Karpas-422 (cell line): ENCODE results near the gene RAB11FIP5. TPM values are rescaled to one million over a fixed set of nuclear protein-coding genes. Genes with fewer than 3 reads are reported as not detected.

Experiments used
- DNase-seq: peaks from one replicate; pipeline ENCODE4 v3.0.0-alpha.2; 2015
- H2AFZ ChIP-seq: fragments of 200-600 bp; sonication (generic); 2 replicates; pipeline ENCODE4 v1.6.1; 2014; ENCODE audit warnings: antibody characterized with exemption, low read length, mixed read lengths
- H3K27ac ChIP-seq: fragments of 200-600 bp; sonication (generic); 2 replicates; pipeline ENCODE4 v1.5.1; 2014; ENCODE audit warnings: mild to moderate bottlenecking, low read length, moderate library complexity
- H3K27me3 ChIP-seq: fragments of 200-600 bp; sonication (generic); 2 replicates; pipeline ENCODE4 v1.6.1; 2014; ENCODE audit warnings: low read length, mixed read lengths
- H3K36me3 ChIP-seq: fragments of 200-600 bp; sonication (generic); 2 replicates; pipeline ENCODE4 v1.6.1; 2014; ENCODE audit warnings: low read length, mixed read lengths; ENCODE audit not compliant: insufficient read depth
- H3K4me1 ChIP-seq: fragments of 200-600 bp; sonication (generic); 2 replicates; pipeline ENCODE4 v1.6.1; 2014; ENCODE audit warnings: mild to moderate bottlenecking, low read length, mixed read lengths
- H3K4me2 ChIP-seq: fragments of 200-600 bp; sonication (generic); 2 replicates; pipeline ENCODE4 v1.6.1; 2014; ENCODE audit warnings: low read length, low read depth, mild to moderate bottlenecking; ENCODE audit not compliant: poor library complexity, severe bottlenecking
- H3K4me3 ChIP-seq: fragments of 200-600 bp; sonication (generic); 2 replicates; pipeline ENCODE4 v1.5.1; 2014; ENCODE audit warnings: mild to moderate bottlenecking, antibody characterized with exemption, low read length, mixed read lengths
- H3K79me2 ChIP-seq: fragments of 200-600 bp; sonication (generic); 2 replicates; pipeline ENCODE4 v1.6.1; 2014; ENCODE audit warnings: mild to moderate bottlenecking, low read length, mixed read lengths
- H3K9ac ChIP-seq: fragments of 200-600 bp; sonication (generic); 2 replicates; pipeline ENCODE4 v1.6.0; 2014; ENCODE audit warnings: low read length
- H3K9me2 ChIP-seq: fragments of 200-600 bp; sonication (generic), shearing (Covaris generic); replicated peaks from 2 replicates; pipeline ENCODE4 v1.6.0; 2014; ENCODE audit warnings: mild to moderate bottlenecking, low read length, moderate library complexity; ENCODE audit not compliant: insufficient read depth
- H3K9me3 ChIP-seq: fragments of 300-700, 200-600 bp; sonication (generic); 2 replicates; pipeline ENCODE4 v1.6.1; 2014; ENCODE audit warnings: low read length, mixed read lengths
- H4K20me1 ChIP-seq: fragments of 200-600 bp; sonication (generic); 2 replicates; pipeline ENCODE4 v1.6.1; 2014; ENCODE audit warnings: mild to moderate bottlenecking, antibody characterized with exemption, low read length, low read depth; ENCODE audit not compliant: insufficient read depth
- total RNA-seq: library from RNA; depleted of rRNA; stranded (reverse); fragments of >200 nt; shearing (Covaris generic); gene quantifications from 2 replicates; pipeline ENCODE4 v1.2.3, GENCODE V29; 2014; ENCODE audit warnings: low replicate concordance

RAB11FIP5 gene
- total RNA-seq, 1 experiment from 2014 or later = not detected

DNA sequence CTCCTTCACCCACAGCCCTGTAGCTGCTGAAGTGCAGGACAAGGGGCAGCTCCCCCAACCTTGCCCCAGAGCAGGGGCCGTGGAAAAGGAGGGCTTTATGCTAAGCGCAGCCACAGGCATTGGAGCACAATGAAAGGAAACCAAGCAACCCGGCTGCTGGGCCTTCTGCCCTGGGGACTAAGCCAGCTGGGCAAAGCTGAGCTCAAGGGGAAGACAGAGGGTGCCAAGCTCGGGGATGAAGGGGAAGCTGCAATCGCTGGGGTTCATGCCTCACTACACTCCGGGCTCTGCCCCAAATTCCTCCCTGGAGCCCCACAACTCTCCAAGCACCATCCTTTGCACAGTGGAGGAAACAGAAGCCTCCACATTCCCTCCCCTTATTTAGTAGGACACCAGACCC is 53.6 kb downstream of the RAB11FIP5 start:
- H3K9me3 ChIP-seq = no peaks in the 10 kb centered on the region; the same call in 1 of the 2 replicates
- H3K9me2 ChIP-seq = no peaks in the 10 kb centered on the region
- no peak overlapping the region for H3K4me3 ChIP-seq
- 0 out of 2 replicates have a peak, but pooled peaks cover 2% of the 10 kb centered on the region for H3K27me3 ChIP-seq
- no peak overlapping the region for H3K27ac ChIP-seq
- H3K4me2 ChIP-seq = no peak overlapping the region
- H3K9ac ChIP-seq = no peak overlapping the region
- peaks cover 7% of the 10 kb centered on the region; the same call in 1 of the 2 replicates for H4K20me1 ChIP-seq
- no peak overlapping the region for H2AFZ ChIP-seq
- H3K36me3 ChIP-seq = no peaks in the 10 kb centered on the region
- no peaks in the 10 kb centered on the region for H3K79me2 ChIP-seq
- H3K4me1 ChIP-seq = no peaks in the 10 kb centered on the region
- no peak for DNase-seq

DNA sequence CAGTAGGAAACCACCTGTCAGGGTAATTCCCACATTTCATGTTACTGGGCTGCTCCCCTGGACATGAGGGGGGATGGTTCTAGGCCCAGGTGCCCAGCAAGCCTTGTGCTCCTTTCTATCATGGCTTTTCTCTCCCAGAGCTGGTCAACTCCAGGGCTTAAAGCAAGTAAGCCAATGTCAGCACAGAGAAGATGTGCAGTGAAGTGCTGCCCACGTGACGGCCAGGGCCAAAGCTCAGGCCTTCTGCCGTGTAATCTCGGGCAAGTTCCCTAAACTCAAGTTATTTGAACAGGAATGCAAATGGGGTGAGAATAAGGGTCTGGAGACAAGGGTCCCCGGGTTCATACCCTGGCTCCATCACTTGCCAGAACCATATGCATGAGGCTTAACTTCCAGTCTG is 57.8 kb downstream of the RAB11FIP5 start:
- Histone ChIP-seq H4K20me1 (no peaks in the 10 kb centered on the region), H2AFZ (no peak overlapping the region), H3K4me3 (no peak overlapping the region), H3K9me3 (no peaks in the 10 kb centered on the region; the same call in 1 of the 2 replicates), H3K27me3 (0 out of 2 replicates have a peak, but pooled peaks cover 2% of the 10 kb centered on the region), H3K9ac (no peak overlapping the region), H3K36me3 (no peaks in the 10 kb centered on the region), H3K27ac (no peak overlapping the region), H3K9me2 (no peaks in the 10 kb centered on the region), H3K4me2 (no peak overlapping the region), H3K79me2 (no peaks in the 10 kb centered on the region), H3K4me1 (no peaks in the 10 kb centered on the region)
- no peak for DNase-seq

DNA sequence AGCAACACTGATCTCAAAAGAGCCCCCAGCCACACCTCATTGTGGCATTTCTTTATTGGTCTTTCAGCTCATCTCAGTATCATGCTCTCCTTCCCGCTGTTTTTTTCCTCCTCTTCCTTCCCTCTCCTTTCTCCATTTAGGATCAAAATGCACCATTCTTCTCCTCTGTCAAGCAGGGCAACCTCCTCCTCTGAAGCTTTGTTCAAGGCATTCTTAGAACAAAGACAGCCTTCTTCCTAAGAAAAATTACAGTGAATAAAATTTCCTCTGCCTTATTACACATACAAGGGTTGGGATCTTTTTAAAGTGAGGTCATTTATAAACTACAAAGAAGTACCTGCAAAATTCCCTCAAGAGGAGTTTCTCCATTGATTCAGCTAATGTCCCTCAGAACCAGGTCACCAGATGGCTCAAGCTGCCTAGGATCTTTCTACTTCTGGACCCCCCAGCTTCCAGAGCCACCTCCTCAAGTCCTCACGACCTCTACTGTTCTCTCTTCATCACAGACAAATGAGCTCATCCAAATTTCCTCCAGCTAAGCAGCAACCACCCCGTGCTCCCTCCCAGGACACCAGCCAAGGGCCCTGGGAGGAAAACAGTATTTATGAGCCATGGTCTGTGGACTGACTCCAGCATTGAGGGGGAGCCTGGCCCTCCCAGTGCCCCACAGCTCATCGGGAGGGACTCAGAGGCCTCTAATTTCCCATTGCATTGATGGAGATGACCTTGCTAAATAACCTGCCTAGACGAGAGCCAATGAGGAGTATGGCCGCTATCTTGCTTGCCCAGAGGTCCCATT is 59.2 kb downstream of the RAB11FIP5 start:
- Histone ChIP-seq H3K9ac (no peak overlapping the region), H4K20me1 (no peaks in the 10 kb centered on the region), H3K27ac (no peak overlapping the region), H3K27me3 (0 out of 2 replicates have a peak, but pooled peaks cover 2% of the 10 kb centered on the region), H3K4me1 (no peaks in the 10 kb centered on the region), H3K4me2 (no peak overlapping the region), H3K79me2 (no peaks in the 10 kb centered on the region), H3K9me3 (no peaks in the 10 kb centered on the region; the same call in 1 of the 2 replicates), H3K36me3 (no peaks in the 10 kb centered on the region), H3K4me3 (no peak overlapping the region), H3K9me2 (no peaks in the 10 kb centered on the region), H2AFZ (no peak overlapping the region)
- DNase-seq = no peak

DNA sequence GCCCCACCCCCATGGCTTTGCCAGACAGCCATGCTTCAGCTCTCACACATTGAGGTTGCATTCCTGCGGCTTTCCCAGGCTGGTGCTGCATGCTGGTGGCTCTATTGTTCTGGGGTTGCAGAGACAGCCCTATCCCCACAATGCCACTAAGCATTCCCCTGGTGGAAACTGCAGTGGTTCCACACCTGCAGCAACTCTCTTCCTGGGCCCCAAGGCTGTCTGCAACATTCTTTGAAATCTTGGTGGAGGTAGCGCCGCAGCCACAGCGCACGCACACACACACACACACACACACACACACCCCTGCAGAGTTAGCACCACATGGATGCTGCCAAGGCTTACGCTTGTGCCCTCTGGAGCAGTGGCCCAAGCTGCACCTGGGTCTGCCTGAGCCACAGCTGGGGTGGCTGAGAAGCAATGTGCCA is 62.6 kb downstream of the RAB11FIP5 start:
- Histone ChIP-seq H3K4me3 (no peak overlapping the region), H3K9ac (no peak overlapping the region), H3K79me2 (no peaks in the 10 kb centered on the region), H2AFZ (no peak overlapping the region), H3K27me3 (0 out of 2 replicates have a peak, but pooled peaks cover 2% of the 10 kb centered on the region), H3K4me1 (no peaks in the 10 kb centered on the region), H3K27ac (no peak overlapping the region), H3K9me3 (no peaks in the 10 kb centered on the region), H3K9me2 (no peaks in the 10 kb centered on the region), H3K4me2 (no peak overlapping the region), H4K20me1 (no peaks in the 10 kb centered on the region), H3K36me3 (no peaks in the 10 kb centered on the region)
- DNase-seq = no peak

DNA sequence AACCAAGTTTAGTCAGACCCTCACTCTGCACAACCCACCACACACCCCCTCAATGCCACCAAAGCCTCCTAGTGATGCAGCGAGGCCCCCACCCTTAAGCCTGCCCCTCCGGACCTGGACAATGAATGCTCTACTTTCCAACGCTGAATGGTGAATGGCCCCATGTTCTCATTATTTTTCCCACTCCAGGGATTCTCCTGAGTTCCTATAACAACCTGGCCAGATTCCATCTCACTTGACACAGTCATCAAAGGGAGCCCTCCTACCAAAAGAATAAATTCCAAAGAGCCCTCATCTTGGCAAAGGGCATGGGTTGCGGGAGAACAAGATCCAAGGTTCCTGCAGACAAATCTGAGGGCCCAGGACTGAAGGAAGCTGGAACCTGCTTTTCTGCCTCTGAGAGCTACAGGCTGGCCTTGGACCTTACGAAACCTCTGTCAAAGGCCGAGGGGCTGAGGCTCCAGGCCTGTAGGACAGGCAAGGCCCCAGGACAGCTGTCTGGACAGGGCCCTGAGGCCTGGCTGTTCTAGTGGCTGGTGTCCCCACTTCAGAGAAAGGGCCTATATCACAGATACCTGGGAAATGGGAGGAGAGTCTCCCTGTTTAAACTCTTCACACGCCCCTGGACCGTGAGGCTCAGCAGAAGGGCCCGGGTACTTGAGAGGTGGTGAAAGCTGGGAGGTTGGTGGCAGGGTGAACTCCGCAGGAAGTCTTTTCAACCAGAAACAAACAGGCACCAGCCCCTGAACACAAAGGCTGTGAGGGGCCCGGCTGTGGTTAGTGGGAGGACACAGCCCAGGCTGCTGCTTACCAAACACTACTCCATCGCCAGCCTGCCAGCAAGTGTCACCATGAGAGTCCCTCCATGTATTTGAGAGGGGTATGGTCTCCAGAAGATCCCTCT is 68.6 kb downstream of the RAB11FIP5 start:
- DNase-seq = no peak
- Histone ChIP-seq H2AFZ (no peak overlapping the region), H3K4me1 (no peaks in the 10 kb centered on the region), H4K20me1 (no peaks in the 10 kb centered on the region), H3K27ac (no peak overlapping the region), H3K9ac (no peak overlapping the region), H3K9me2 (no peaks in the 10 kb centered on the region), H3K4me2 (no peak overlapping the region), H3K36me3 (no peaks in the 10 kb centered on the region), H3K79me2 (no peaks in the 10 kb centered on the region), H3K27me3 (no peaks in the 10 kb centered on the region), H3K9me3 (no peaks in the 10 kb centered on the region), H3K4me3 (no peak overlapping the region)

DNA sequence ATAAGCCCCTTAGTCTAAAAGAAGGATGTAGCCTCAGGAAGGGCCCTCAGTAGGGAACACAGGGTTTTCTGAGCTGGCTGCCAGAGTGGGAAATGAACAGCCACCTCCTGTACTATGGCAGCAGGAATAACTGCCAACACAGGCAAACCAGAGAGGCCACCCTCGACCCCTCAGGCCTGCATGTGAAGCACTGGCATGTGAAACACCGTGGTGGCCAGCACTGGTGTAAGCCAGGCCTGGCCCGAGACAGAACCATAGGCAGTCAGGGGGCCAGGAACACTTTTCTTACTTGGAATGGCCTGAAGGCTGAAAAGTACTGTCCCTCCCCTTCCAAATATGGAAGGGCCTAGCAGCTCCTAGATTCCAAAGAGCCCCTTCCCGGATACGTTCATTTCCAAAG is 69.5 kb downstream of the RAB11FIP5 start:
- H3K27ac ChIP-seq = no peak overlapping the region

DNA sequence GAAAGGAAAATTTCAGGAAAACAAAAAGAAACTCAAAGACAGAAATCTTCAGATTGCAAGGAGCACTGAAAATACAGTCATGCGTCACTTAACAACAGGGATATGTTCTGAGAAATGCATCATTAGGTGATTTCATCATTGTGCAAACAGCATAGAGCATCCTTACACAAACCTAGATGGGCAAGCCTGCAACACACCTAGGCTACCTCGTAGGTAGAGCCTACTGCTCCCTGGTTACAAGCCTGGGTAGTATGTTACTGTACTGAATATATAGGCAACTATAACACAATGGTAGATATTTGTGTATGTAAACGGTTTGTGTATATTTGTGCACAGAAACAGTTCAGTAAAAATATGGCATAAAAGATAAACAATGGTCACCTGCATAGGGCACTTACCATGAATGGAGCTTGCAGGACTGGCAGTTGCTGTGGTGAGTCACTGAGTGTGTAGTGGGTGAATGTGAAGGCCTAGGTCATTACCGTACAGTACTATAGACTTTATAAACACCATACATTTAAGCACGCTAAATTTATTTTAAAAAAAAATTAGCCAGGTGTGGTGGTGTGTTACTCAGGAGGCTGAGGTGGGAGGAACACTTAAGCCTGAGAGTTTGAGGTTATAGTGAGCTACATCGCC is 74.7 kb downstream of the RAB11FIP5 start:
- H3K9ac ChIP-seq = no peak overlapping the region
- H3K27me3 ChIP-seq = no peaks in the 10 kb centered on the region
- no peak for DNase-seq
- no peak overlapping the region for H3K4me2 ChIP-seq
- H2AFZ ChIP-seq = no peak overlapping the region
- H3K9me3 ChIP-seq = no peaks in the 10 kb centered on the region
- no peaks in the 10 kb centered on the region for H3K9me2 ChIP-seq
- H3K79me2 ChIP-seq = no peaks in the 10 kb centered on the region
- H3K36me3 ChIP-seq = no peaks in the 10 kb centered on the region
- H4K20me1 ChIP-seq = no peaks in the 10 kb centered on the region
- no peaks in the 10 kb centered on the region for H3K4me1 ChIP-seq
- H3K27ac ChIP-seq = no peak overlapping the region
- no peak overlapping the region for H3K4me3 ChIP-seq

More for the DNA sequence above, 69.5 kb downstream of the RAB11FIP5 start:
- Histone ChIP-seq H3K9me2 (no peaks in the 10 kb centered on the region), H3K4me1 (no peaks in the 10 kb centered on the region), H4K20me1 (no peaks in the 10 kb centered on the region), H3K4me3 (no peak overlapping the region), H3K36me3 (no peaks in the 10 kb centered on the region), H3K9me3 (no peaks in the 10 kb centered on the region), H3K9ac (no peak overlapping the region), H2AFZ (no peak overlapping the region), H3K4me2 (no peak overlapping the region), H3K79me2 (no peaks in the 10 kb centered on the region), H3K27me3 (no peaks in the 10 kb centered on the region)
- no peak for DNase-seq

DNA sequence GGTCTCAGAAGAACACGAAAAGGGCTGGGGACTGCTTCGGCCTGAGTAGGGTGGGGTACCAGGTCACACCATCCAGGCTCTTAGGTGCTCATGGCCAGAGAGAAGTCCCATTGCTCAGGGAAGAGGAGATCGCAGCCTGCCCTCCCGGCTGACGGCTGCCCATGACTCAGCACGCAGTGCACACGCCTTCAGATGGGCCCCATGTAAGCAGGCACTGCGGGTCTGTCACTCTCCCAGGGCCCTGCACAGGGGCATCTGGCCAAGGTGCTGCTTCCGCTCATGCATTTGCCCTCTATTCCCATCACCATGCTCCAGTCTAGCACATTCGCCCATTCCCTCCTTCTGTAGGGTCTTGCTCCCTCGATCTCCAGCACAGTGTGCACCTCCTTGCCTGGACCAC is 76.0 kb downstream of the RAB11FIP5 start:
- H3K4me1 ChIP-seq = no peaks in the 10 kb centered on the region
- no peaks in the 10 kb centered on the region for H3K9me3 ChIP-seq
- no peak overlapping the region for H3K4me3 ChIP-seq
- H3K36me3 ChIP-seq = no peaks in the 10 kb centered on the region
- no peaks in the 10 kb centered on the region for H3K79me2 ChIP-seq
- H3K9ac ChIP-seq = no peak overlapping the region
- no peaks in the 10 kb centered on the region for H4K20me1 ChIP-seq
- H3K9me2 ChIP-seq = no peaks in the 10 kb centered on the region
- H2AFZ ChIP-seq = no peak overlapping the region
- H3K27ac ChIP-seq = no peak overlapping the region
- no peaks in the 10 kb centered on the region for H3K27me3 ChIP-seq
- DNase-seq = no peak
- H3K4me2 ChIP-seq = no peak overlapping the region
